NK-92 treated with Interleukin-12 subunit alpha and Interleukin-12 subunit beta, amount 100 ng/mL, for 24 hours (cell line): ENCODE results near the gene ZNF541.

Experiments
- DNase-seq: peaks from one replicate; lab custom pipeline; 2025; lab: John Stamatoyannopoulos, UW

The ZNF541 gene

DNA sequence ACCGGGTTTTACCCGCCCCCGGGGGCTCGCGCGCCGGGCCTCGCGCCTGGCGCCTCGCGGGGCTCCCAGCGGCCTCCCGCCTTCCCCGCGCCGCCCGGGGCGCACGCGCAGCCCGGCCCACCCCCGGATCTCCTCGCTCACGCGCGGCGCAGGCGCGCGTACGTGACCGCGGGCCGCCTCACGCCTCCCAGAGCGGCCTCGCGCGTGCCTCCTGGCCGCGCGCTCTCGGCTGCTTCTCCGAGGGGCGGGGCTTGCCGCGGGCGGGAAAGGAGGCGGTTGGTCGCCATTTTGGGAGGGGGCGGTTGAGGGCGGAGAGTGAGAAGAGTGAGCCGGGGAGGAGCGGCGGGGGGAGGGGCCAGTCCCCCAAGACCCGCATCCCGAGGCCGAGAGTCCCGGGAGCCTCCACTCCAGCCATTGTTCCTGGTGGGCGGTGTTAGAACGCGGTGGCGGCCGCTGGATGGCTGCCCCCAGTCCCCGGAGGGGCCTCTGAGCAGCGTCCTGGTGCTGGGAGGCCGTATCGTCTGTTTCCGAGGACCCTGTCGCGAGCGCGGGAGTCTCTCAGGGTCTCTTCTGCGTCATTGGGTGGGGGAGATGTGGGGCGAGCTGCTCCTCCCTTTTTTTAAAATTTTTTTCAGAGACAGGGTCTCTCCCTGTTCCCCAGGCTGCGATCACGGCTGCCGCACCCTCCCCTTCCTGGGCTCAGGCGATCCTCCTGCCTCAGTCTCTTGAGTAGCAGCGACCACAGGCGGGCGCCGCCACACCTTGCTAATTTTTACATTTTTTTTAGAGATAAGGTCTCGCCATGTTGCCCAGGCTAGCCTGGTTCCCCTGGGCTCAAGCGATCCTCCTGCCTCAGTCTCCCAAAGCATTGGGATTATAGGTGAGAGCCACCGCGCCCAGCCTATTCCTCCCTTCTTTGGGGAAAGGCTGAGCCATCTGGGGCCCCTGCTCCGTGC lies at the start of gene ZNF541:
Gene ZNF541 (minus strand): TSS at position 78 of the 956 bp plus-strand sequence. CDS start 17,292 bp downstream, outside the sequence.
- no peak for DNase-seq

- no peak for DNase-seq
Observed at GRCh38 chr19:47619763-47620162, 46.8 kb upstream of the ZNF541 start.

- DNase-seq = no peak
Observed at GRCh38 chr19:47618771-47619170, 45.8 kb upstream of the ZNF541 start.

DNA sequence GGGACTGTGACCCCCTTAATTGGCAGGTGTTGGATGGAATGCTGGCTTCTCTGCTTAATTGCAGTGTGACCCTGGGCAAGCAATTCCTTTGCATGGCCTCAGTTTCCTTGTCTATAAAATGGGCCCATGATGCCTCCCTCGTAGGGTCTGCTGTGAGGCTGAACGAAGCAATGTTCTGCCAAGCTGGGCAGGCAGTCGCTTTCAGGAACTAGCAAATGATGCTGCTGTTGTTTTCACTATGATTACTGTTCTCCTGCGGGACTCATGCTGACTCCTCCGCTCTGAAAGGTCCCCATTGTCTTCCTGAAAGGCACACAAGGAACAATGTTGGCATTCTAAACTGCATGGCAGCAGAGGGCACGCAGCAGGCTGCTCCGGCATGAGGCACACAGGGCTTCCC lies 42.8 kb upstream of the ZNF541 start:
- no peak for DNase-seq

GRCh38 chr19:47615230-47615629 lies 42.3 kb upstream of the ZNF541 start:
- DNase-seq = no peak

DNA sequence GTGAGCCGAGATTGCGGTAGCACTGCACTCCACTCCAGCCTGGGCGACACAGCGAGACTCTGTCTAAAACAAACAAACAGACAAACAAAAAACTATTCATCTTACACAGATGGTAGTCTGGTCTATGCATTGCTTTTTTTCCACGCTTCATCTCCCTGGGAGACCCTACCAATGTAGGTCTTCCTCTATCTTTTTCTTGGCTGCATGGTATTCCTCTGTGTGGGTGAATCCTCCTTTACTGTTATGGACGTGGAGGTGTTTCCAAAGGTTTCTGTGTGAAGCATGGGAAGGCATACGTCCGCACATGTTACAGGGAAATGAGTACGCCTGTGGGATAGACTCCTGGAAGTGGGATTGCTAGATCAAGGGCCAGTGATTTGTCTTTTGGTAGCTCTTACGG lies 41.6 kb upstream of the ZNF541 start:
- DNase-seq = no peak

- DNase-seq = no peak
Observed at GRCh38 chr19:47614021-47614295, 41.0 kb upstream of the ZNF541 start.

DNA sequence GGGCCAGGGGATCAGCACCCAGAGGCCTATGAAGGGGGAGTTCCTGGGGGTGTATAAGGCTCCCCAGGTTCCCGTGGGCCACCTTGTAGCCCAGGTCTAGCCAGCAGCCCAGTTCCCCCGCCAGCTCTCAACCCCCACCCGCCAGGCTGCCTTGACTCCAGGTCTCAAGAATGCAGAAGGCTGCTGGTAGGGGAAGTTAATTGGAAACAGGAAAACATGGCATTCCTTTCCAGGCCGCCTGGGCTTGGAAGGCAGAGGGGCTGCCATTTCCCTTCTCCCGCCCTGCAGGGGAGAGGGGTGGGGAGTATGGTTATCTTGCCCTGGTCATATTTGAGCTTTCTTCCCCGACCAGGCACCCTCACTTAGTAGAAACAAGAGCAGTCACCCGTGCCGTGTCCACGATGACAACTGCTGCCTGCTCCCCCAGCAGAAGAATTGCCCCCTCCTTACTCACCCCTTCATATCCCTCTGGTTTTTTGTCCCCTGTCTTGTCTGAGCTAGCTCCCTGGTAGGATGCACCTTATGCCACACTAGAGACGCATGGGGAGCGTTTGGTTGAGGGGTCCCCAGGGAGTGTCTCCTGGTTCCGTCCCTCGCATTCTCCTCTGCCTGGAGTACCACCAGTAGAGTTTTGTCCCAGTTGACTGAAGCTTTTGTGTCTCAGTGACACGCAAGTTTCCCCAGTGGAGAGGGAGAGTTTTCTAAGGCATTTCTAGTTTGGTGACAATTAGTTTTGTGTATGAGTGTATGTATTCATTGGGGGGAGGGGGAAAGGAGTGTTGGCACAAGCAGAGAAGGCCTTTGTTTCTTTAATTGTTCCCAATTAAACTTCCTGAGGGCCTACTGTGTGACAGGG lies 40.4 kb upstream of the ZNF541 start:
- no peak for DNase-seq

GRCh38 chr19:47610902-47611301 lies 38.0 kb upstream of the ZNF541 start:
- no peak for DNase-seq

GRCh38 chr19:47609906-47610894 lies 37.3 kb upstream of the ZNF541 start:
- DNase-seq = no peak

GRCh38 chr19:47608969-47609905 lies 36.3 kb upstream of the ZNF541 start, which contains the start of gene BICRA:
BICRA (plus strand) TSS chr19:47609134; CDS start chr19:47673575, 64,441 bp downstream.
- peak; percentile 63 for DNase-seq

GRCh38 chr19:47608074-47608918 lies 35.3 kb upstream of the ZNF541 start:
- DNase-seq = peak; percentile 86

GRCh38 chr19:47607564-47608073 lies 34.7 kb upstream of the ZNF541 start:
- DNase-seq = no peak

GRCh38 chr19:47603706-47604565 lies 31.0 kb upstream of the ZNF541 start:
- DNase-seq = no peak

GRCh38 chr19:47601180-47601904 lies 28.4 kb upstream of the ZNF541 start:
- DNase-seq = no peak

- peak; percentile 99 for DNase-seq
Observed at GRCh38 chr19:47600246-47601179, 27.6 kb upstream of the ZNF541 start.
